Measurements from ENCODE around the gene SORCS2.

SORCS2 gene

GRCh38 chr4:7787067-7787466 is 594.7 kb downstream of the SORCS2 start:
- H3K27ac ChIP-seq = no peak overlapping the region
- TF ChIP-seq CTCF (conservative IDR thresholded peaks at IDR 0.05) = no peak

GRCh38 chr4:7787681-7788141 is 595.4 kb downstream of the SORCS2 start:
- no peak for TF ChIP-seq CTCF (conservative IDR thresholded peaks at IDR 0.05)
- H3K27ac ChIP-seq = no peak overlapping the region

- no peak for TF ChIP-seq CTCF (conservative IDR thresholded peaks at IDR 0.05)
- no peak overlapping the region for H3K27ac ChIP-seq
Observed at GRCh38 chr4:7788193-7788592, 595.9 kb downstream of the SORCS2 start.

- TF ChIP-seq CTCF (conservative IDR thresholded peaks at IDR 0.05) = no peak
- H3K27ac ChIP-seq = no peak overlapping the region
Observed at GRCh38 chr4:7788694-7789425, 596.5 kb downstream of the SORCS2 start.

GRCh38 chr4:7790023-7790422 is 597.7 kb downstream of the SORCS2 start:
- no peak overlapping the region for H3K27ac ChIP-seq
- no peak for TF ChIP-seq CTCF (conservative IDR thresholded peaks at IDR 0.05)

- no peak overlapping the region for H3K27ac ChIP-seq
- no peak for TF ChIP-seq CTCF (conservative IDR thresholded peaks at IDR 0.05)
Observed at GRCh38 chr4:7790999-7791398, 598.7 kb downstream of the SORCS2 start.
